Vagina (tissue), 2 donors: ENCODE results near the gene FHIT.

ENCODE experiments used
- POLR2A ChIP-seq, 2 donors: fragments of 450-650 bp; IDR thresholded peaks; one replicate each; pipeline ENCODE4 v1.6.1; 2017; ENCODE audit warnings: antibody characterized with exemption in 2 of 2, mild to moderate bottlenecking in 2 of 2, moderate library complexity in 2 of 2
- POLR2AphosphoS5 ChIP-seq, 2 donors: sonication (generic); formaldehyde crosslinking; IDR thresholded peaks; one replicate each; pipeline ENCODE4 v1.9.0; 2017; ENCODE audit warnings: antibody characterized with exemption in 2 of 2, mild to moderate bottlenecking in 2 of 2, low read depth in 1 of 2; ENCODE audit not compliant: insufficient read depth in 1 of 2
- TF ChIP-seq, protein P1 (sequence below), 3 experiments: fragments of 450-650 bp in 2 of 3; fragments of 200-600 bp in 1 of 3; sonication (generic) in 1 of 3; IDR thresholded peaks; one replicate each; pipeline ENCODE4 v1.5.1; 2017 to 2019; ENCODE audit warnings: antibody characterized with exemption in 3 of 3, mild to moderate bottlenecking in 2 of 3, moderate library complexity in 2 of 3

DNA sequence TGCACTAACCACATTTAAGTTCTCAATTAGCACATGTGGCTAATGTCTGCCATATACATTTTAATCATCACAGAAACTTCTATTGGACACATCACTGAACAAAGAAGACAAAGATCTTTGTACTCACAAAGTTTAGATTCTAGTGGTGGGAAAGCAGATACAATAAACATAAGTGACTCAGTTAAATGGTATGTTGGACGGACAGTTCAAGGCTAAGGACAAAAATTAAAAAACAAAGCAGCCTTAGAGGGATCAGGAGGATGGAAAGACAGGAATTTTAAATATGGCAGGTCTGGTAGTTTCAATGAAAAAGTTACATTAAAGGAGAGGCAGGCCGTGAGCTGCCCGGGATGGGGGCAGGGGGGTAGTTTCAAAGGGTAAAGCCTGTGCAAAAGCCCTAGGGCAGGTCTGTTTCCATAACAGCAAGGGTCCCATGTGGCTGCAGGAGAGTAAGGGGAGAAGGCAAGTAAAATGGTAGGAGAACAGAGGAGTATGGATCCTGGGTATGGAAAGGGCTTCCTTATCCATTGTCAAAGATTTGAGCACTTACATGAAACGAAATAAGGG is 220.7 kb downstream of the FHIT start:
- TF ChIP-seq POLR2A (IDR thresholded peaks at IDR 0.05) (no peak), POLR2AphosphoS5 (IDR thresholded peaks at IDR 0.05; ENCODE audit: insufficient read depth in 1 of 2, low read depth in 1 of 2) (no peak)
- TF ChIP-seq, protein P1, sequence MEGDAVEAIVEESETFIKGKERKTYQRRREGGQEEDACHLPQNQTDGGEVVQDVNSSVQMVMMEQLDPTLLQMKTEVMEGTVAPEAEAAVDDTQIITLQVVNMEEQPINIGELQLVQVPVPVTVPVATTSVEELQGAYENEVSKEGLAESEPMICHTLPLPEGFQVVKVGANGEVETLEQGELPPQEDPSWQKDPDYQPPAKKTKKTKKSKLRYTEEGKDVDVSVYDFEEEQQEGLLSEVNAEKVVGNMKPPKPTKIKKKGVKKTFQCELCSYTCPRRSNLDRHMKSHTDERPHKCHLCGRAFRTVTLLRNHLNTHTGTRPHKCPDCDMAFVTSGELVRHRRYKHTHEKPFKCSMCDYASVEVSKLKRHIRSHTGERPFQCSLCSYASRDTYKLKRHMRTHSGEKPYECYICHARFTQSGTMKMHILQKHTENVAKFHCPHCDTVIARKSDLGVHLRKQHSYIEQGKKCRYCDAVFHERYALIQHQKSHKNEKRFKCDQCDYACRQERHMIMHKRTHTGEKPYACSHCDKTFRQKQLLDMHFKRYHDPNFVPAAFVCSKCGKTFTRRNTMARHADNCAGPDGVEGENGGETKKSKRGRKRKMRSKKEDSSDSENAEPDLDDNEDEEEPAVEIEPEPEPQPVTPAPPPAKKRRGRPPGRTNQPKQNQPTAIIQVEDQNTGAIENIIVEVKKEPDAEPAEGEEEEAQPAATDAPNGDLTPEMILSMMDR (IDR thresholded peaks at IDR 0.05): no peak
